Omental fat pad (tissue), 4 donors: ENCODE results near the gene ATXN7L1. TPM values are rescaled to one million over a fixed set of nuclear protein-coding genes. Genes with fewer than 3 reads are reported as not detected.
A peak's percentile ranks its signal among the peaks of the same experiment; 100 is the strongest.
"Not testable (repeated sequence)": the region's sequence is repeated elsewhere in the genome, so short reads cannot be mapped to it uniquely, and the experiment has no call there.

ENCODE experiments used
- ATAC-seq: fragments of 150-250 bp; one replicate; pipeline ENCODE4 v1.9.1; 2016; ENCODE audit warnings: mild to moderate bottlenecking, moderate library complexity; ENCODE audit not compliant: low FRiP score
- DNase-seq: peaks from one replicate; pipeline ENCODE4 v3.0.0-alpha.2; 2019; ENCODE audit warnings: low spot score
- total RNA-seq, 4 donors: library from RNA; depleted of rRNA; stranded (reverse); fragments of >200 nt; gene quantifications; one replicate each; pipeline ENCODE4 v1.1.0, GENCODE V29; 2016
- TF ChIP-seq, protein P1 (sequence below), 3 donors: fragments of 450-650 bp; IDR thresholded peaks; one replicate each; pipeline ENCODE4 v1.5.1; 2016 to 2017; ENCODE audit warnings: antibody characterized with exemption in 3 of 3, mild to moderate bottlenecking in 3 of 3, moderate library complexity in 2 of 3

ATXN7L1 gene
- total RNA-seq, 4 donors from 2014 or later, result 10.6 to 19.5 (median 12.2) TPM

DNA sequence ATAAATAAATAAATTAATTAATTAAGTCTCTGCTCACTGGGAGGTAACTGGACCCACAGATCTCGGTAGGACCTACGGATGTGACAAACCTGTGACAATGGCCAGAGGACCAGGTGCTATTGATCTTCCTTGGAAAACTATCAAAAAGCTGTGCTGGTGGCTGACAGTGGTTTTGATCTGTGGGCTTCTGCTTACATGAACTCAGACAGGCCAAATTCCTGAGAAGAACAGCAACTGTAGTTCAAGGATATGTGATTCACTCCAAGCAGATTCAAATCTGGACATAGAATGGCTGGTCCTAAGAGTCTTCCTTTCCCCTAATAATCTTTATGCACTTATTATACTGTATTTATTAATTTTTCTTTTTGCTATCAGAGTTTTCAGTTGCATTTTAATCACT lies 80.0 kb downstream of the ATXN7L1 start:
- TF ChIP-seq, protein P1, sequence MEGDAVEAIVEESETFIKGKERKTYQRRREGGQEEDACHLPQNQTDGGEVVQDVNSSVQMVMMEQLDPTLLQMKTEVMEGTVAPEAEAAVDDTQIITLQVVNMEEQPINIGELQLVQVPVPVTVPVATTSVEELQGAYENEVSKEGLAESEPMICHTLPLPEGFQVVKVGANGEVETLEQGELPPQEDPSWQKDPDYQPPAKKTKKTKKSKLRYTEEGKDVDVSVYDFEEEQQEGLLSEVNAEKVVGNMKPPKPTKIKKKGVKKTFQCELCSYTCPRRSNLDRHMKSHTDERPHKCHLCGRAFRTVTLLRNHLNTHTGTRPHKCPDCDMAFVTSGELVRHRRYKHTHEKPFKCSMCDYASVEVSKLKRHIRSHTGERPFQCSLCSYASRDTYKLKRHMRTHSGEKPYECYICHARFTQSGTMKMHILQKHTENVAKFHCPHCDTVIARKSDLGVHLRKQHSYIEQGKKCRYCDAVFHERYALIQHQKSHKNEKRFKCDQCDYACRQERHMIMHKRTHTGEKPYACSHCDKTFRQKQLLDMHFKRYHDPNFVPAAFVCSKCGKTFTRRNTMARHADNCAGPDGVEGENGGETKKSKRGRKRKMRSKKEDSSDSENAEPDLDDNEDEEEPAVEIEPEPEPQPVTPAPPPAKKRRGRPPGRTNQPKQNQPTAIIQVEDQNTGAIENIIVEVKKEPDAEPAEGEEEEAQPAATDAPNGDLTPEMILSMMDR (IDR thresholded peaks at IDR 0.05), result no peak
- DNase-seq (no peak), ATAC-seq (no peak)

GRCh38 chr7:105794741-105795729 lies 81.4 kb downstream of the ATXN7L1 start:
- TF ChIP-seq, protein P1 (IDR thresholded peaks at IDR 0.05), result no peak
- peak; percentile 71 for ATAC-seq
- no peak for DNase-seq

GRCh38 chr7:105792488-105793370 lies 83.7 kb downstream of the ATXN7L1 start:
- ATAC-seq, result no peak
- no peak for DNase-seq
- TF ChIP-seq, protein P1 (IDR thresholded peaks at IDR 0.05), result no peak

DNA sequence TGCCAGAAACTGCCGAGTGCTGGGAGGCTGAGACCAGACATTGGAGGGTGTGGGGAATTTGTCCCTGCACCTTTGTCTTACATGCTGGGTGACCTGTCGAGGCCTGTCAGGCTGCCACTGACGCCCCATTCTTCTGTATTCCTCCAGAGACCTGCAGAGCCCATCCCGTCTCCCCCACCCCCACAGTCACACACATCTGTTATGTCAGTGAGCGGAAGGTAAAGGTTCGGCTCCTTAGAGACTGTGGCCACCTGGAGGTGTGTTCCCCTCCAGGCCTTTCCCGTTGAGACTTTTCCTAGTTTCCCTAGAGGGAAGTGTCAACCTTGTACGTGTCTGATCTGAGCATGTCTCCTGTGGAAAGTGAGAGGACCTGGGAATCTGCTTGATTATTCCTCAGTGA lies 84.5 kb downstream of the ATXN7L1 start:
- DNase-seq (no peak), ATAC-seq (no peak)
- TF ChIP-seq, protein P1 (IDR thresholded peaks at IDR 0.05), result no peak

GRCh38 chr7:105790996-105791395 lies 85.4 kb downstream of the ATXN7L1 start:
- DNase-seq, result no peak
- no peak for ATAC-seq
- TF ChIP-seq, protein P1 (IDR thresholded peaks at IDR 0.05), result no peak

- not testable (repeated sequence) for DNase-seq, ATAC-seq
Observed at GRCh38 chr7:105790452-105790851, 85.9 kb downstream of the ATXN7L1 start.

DNA sequence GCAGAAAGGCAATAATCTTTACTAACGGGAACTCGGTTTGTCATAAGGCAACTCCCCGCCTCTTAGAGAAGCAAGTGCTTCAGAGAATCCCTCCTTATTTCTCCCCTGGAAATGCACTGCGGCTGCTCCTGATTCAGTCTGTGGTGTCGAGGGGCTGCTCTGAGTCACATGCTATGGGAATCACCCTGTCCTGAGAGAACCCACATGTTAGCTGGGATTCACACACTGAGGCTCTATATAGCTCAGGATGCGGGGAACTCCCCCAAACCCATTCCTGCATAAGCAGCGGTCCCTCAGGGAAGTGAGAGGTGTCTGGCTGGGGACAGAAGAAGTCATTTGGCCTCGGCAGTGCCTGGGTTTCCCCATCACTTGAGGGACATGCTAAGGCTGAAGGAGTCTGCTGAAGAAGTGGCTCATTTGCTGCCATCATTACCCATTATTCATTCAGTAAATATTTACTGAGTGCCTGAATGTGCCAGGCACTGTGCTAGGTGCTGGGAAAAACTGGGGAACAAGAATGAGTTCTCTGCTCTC lies 87.5 kb downstream of the ATXN7L1 start:
- no peak for ATAC-seq
- no peak for DNase-seq
- TF ChIP-seq, protein P1 (IDR thresholded peaks at IDR 0.05), result no peak
